ENCODE results near the gene SMAP2.
A peak's percentile ranks its signal among the peaks of the same experiment; 100 is the strongest.

SMAP2 gene

GRCh38 chr1:40439247-40439646 is 65.7 kb downstream of the SMAP2 start:
- TF ChIP-seq FOXP2 (optimal IDR thresholded peaks at IDR 0.05; ENCODE audit: borderline replicate concordance, extremely low read depth, extremely low read length, insufficient read depth) (no peak), REST (IDR thresholded peaks at IDR 0.05; ENCODE audit: insufficient read depth in 1 of 2, low read depth in 2 of 2, low read length in 2 of 2) (no peak), SIN3A (IDR thresholded peaks at IDR 0.05; ENCODE audit: borderline replicate concordance, insufficient read depth, low read length) (no peak), TAF1 (IDR thresholded peaks at IDR 0.05; ENCODE audit: borderline replicate concordance, insufficient read depth, low read length) (no peak), POLR2AphosphoS5 (IDR thresholded peaks at IDR 0.05; ENCODE audit: low read depth, low read length) (no peak)

GRCh38 chr1:40449684-40450494 is 76.4 kb downstream of the SMAP2 start, which contains the start of gene ZFP69B:
ZFP69B (plus strand) TSS chr1:40450476; CDS start chr1:40450962, 486 bp downstream.
- TF ChIP-seq REST (IDR thresholded peaks at IDR 0.05; ENCODE audit: insufficient read depth in 1 of 2, low read depth in 2 of 2, low read length in 2 of 2) (peak in 1 of 2 experiments; percentile 33; a peak in 1 of 4 replicates), POLR2AphosphoS5 (IDR thresholded peaks at IDR 0.05; ENCODE audit: low read depth, low read length) (peak; percentile 70), SIN3A (IDR thresholded peaks at IDR 0.05; ENCODE audit: borderline replicate concordance, insufficient read depth, low read length) (peak; percentile 60; the same call in 1 of the 2 replicates), FOXP2 (optimal IDR thresholded peaks at IDR 0.05; ENCODE audit: borderline replicate concordance, extremely low read depth, extremely low read length, insufficient read depth) (peak; percentile 79), TAF1 (IDR thresholded peaks at IDR 0.05; ENCODE audit: borderline replicate concordance, insufficient read depth, low read length) (peak; percentile 40; the same call in 1 of the 2 replicates)

GRCh38 chr1:40450495-40451237 is 77.1 kb downstream of the SMAP2 start:
- TF ChIP-seq TAF1 (IDR thresholded peaks at IDR 0.05; ENCODE audit: borderline replicate concordance, insufficient read depth, low read length) (no peak), POLR2AphosphoS5 (IDR thresholded peaks at IDR 0.05; ENCODE audit: low read depth, low read length) (no peak), FOXP2 (optimal IDR thresholded peaks at IDR 0.05; ENCODE audit: borderline replicate concordance, extremely low read depth, extremely low read length, insufficient read depth) (no peak), SIN3A (IDR thresholded peaks at IDR 0.05; ENCODE audit: borderline replicate concordance, insufficient read depth, low read length) (no peak), REST (IDR thresholded peaks at IDR 0.05; ENCODE audit: insufficient read depth in 1 of 2, low read depth in 2 of 2, low read length in 2 of 2) (no peak)

- no peak for TF ChIP-seq TAF1 (IDR thresholded peaks at IDR 0.05; ENCODE audit: borderline replicate concordance, insufficient read depth, low read length)
- TF ChIP-seq FOXP2 (optimal IDR thresholded peaks at IDR 0.05; ENCODE audit: borderline replicate concordance, extremely low read depth, extremely low read length, insufficient read depth): no peak
- no peak for TF ChIP-seq POLR2AphosphoS5 (IDR thresholded peaks at IDR 0.05; ENCODE audit: low read depth, low read length)
- TF ChIP-seq REST (IDR thresholded peaks at IDR 0.05; ENCODE audit: insufficient read depth in 1 of 2, low read depth in 2 of 2, low read length in 2 of 2): no peak
- no peak for TF ChIP-seq SIN3A (IDR thresholded peaks at IDR 0.05; ENCODE audit: borderline replicate concordance, insufficient read depth, low read length)
Observed at GRCh38 chr1:40451238-40451585, 77.7 kb downstream of the SMAP2 start.

Measured in PFSK-1 (cell line).